ENCODE results near the gene SLC30A9.

Gene SLC30A9

GRCh38 chr4:42008011-42008786, 17.9 kb downstream of the SLC30A9 start:
- no peak for DNase-seq

DNA sequence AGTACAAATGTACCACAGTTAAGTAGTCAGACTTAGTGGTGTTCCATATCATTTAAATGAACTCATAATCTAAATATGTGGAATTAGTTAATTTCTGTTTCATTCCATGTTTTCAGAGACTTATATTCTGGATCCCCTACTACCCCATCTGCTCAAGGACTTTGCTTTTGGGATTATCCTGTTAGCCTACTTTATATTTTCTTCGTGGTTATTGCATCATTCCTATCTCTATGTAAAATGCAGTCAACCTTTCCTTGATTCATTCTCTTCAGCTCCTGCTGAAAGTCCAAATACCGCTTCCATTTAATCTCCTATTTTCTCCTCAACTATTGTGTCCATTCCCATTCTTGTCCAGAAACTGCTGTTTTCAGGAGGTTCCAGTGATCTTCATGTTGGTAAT, 25.1 kb downstream of the SLC30A9 start:
- no peak for DNase-seq

- no peak for DNase-seq
Observed at GRCh38 chr4:42018451-42018850, 28.1 kb downstream of the SLC30A9 start.

GRCh38 chr4:42048394-42048793, 58.1 kb downstream of the SLC30A9 start:
- peak; percentile 27 for DNase-seq

DNA sequence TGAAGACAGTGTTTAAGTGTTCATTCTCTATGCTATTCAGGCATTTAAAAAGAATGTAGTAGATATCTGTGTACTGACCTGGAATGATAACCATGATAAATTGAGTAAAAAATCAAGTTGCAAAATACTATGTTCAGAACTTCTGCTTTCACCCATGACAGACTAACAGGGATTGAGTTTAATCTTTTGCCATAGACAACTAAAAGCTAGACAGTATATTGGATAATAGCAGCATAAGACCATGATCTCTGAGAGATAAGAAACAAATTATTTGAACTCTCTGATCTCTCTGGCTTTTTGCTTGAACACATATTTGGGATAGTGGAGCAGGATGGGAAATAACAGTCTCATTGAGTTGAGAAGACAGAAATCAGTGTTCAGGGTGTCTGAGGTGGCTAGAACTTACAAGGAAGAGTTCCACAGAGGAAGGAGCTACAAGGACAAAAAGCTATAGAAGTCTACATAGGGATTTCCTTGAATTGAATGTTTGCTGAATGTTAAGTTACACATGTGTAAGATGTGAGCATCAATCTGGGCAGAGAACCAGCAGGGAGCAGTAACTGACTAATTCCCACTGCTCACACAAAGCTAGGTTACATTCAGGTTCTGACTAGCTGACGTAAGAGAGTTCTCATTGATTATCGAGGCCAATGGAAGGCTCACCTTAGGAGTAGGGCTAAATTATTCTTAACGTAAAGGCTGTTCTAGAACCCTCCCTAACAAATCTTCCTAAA, 60.4 kb downstream of the SLC30A9 start:
- no peak for DNase-seq

- no peak for DNase-seq
Observed at GRCh38 chr4:42066402-42066801, 76.1 kb downstream of the SLC30A9 start.

GRCh38 chr4:42067264-42067663, 76.9 kb downstream of the SLC30A9 start:
- no peak for DNase-seq

GRCh38 chr4:42070463-42070862, 80.1 kb downstream of the SLC30A9 start:
- no peak for DNase-seq

GRCh38 chr4:42074294-42074693, 84.0 kb downstream of the SLC30A9 start:
- DNase-seq: no peak

GRCh38 chr4:42078184-42078801, 88.0 kb downstream of the SLC30A9 start:
- DNase-seq: no peak

- DNase-seq: no peak
Observed at GRCh38 chr4:42080306-42080705, 90.0 kb downstream of the SLC30A9 start.

GRCh38 chr4:42083816-42084215, 93.5 kb downstream of the SLC30A9 start:
- peak; percentile 7 for DNase-seq

DNA sequence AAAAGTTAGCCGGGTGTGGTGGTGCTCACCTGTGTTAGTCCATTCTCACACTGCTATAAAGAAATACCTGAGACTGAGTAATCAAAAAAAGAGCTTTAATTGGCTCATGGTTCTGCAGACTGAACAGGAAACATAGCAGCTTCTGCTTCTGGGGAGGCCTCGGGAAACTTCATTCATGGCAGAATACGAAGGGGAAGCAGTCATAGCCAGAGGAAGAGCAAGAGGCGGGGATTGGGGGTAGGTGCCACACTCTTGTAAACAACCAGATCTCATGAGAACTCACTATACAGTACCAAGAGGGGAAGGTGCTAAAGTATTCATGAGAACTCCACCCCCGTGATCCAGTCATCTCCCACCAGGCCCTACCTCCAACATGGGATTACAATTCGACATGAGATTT, 98.1 kb downstream of the SLC30A9 start:
- DNase-seq: no peak

GRCh38 chr4:42101446-42101975, 111.2 kb downstream of the SLC30A9 start:
- no peak for DNase-seq

DNA sequence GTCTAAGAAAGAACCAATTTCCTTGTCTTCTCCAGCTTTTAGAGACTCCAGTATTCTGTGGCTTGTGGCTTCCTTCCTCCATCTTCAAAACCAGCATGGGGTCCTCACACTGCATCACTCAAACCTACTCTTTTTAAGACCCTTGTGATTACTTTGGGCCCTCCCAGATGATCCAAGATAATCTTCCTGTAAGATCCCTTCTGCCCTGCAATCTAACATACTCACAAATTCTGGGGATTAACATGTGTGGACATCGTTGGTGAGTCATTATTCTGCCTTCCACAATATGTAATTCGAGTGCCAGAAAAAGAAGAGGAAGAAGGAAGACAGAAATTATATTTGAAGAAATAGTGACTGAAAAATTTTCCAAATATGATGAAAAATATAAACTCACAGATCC, 114.2 kb downstream of the SLC30A9 start:
- DNase-seq: peak; percentile 12

DNA sequence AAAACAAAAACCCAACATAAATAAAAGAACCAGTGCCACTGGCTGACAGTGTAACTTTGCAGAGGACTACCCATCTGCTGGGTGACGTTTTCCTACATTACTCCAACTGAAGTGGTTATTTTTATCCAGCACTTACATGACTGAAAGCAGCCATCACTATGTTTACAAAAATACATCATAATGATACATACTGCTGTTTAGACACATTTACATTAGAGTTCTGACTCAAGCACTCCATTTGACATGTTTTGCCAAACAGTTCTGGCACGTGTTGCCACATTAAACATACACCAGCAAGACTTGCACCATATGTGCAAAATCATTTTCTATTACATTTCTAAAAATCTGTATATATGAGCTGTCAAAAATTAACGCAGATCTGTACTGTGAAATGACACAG, 122.5 kb downstream of the SLC30A9 start:
- no peak for DNase-seq

DNA sequence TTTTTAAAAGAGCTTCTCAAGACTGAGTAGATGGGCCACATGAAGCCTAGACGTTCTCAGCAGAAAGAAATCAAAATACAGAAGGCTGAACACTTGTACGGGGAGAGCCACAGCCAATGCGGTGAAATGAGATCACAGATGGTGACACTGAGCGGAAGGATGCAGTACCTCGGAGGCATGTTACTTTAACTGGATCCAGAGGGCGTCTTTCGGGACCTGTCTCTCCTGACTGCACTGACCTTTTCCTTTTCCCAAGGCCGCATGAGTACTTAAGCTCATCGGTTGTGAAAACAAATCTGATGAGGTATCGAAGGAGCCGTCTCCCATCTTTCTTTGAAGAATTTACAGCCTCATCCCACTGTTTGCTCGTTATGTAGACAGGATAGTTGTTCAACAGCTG, 129.6 kb downstream of the SLC30A9 start:
- no peak for DNase-seq

- DNase-seq: no peak
Observed at GRCh38 chr4:42122237-42122636, 131.9 kb downstream of the SLC30A9 start.

DNA sequence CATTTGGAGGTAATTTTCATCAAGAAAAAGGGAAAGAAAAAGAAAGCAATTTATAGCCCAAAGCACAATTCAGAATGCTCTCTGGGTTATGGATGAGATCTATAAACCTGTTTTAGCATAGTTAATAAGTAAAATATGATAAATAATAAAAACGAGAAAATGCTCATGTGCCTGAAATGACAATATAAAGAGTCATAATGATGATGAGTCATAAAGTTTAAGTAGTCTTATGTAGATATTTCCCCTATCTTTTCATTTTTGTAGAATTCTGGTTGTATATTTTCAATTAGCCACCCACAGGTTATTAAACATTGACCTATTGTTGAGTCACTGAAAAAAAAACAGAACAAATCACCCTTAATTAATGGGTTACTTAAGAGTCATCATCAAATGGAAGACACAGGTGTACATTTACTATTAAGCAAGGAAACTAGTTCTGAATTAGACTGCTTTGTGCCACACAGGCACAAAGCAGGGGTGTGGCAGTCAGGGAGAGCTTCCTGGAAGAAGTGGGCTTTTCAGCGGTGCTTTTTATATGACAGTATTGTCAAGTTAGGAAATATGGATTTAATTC, 132.8 kb downstream of the SLC30A9 start:
- DNase-seq: no peak

- no peak for DNase-seq
Observed at GRCh38 chr4:42132099-42132498, 141.8 kb downstream of the SLC30A9 start.

GRCh38 chr4:42133006-42133405, 142.7 kb downstream of the SLC30A9 start:
- no peak for DNase-seq

DNA sequence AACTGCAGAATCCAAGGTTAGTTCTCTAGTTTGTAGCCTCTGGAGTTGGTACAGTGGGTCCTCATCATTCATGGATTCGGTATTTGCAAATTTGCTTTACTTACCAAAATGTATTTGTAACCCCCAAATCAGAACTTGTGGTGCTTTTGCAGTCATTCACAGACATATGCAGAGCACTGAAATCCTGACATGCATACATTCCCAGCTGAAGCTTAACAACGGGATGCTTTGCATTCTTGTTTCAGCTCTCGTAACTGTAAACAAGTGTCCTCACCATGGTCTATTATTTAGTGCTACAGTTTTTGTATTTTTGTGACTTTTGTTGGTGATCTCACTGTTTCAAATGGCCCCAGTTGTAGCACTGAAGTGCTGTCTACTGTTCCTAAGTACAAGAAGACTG, 146.0 kb downstream of the SLC30A9 start:
- no peak for DNase-seq

All from fibroblast of skin of scalp (primary cell).